HG02870 (cell line): ENCODE measurements around the gene NRXN3.

Experiments
- ATAC-seq: cut with Tn5 transposase; IDR thresholded peaks from one replicate; pipeline ENCODE4 v1.9.1; 2021; ENCODE audit warnings: mild to moderate bottlenecking, moderate library complexity; ENCODE audit not compliant: unreplicated experiment

Gene NRXN3

DNA sequence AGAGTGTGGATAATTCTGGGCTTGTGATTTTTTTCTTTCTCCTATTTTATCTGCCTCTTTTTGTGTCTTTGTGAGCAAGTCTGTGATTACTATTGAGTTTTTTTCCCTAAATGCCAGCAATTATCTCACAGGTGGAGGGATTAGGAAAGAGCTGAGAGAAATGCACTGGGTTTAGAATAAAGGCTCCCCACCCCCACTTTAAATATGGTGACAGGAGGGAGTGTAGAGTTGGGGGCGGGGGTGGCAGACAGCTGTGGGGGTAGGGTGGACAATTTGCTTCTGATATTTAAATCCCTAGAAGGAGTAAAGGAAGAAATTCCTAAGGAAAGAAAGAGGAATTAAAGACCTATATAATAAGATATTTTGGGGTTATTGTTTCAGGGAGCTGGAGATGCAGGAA lies 145.9 kb downstream of the NRXN3 start:
- no peak for ATAC-seq

DNA sequence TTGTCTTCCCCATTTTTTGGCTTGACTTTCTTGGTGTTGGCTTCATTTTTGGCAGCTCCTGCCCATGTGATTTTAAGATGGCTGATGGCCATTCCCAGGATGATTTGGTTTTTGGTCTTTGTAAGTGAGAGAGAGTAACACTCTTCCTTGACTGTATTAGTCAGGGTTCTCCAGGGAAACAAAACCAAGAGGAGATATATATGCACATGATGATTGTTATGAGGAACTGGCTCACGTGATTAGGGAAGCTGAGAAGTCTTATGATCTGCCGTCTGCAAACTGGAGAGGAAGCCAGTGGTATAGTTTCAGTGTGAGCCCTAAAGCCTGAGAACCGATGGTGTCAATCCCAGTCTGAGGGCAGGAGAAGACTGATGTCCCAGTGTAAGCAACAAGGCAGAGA lies 146.6 kb downstream of the NRXN3 start:
- no peak for ATAC-seq

GRCh38 chr14:78319406-78319805 lies 149.2 kb downstream of the NRXN3 start:
- ATAC-seq, result no peak

- no peak for ATAC-seq
These were observed 149.9 kb downstream of the NRXN3 start for GRCh38 chr14:78319887-78320635.

GRCh38 chr14:78324353-78324752 lies 154.2 kb downstream of the NRXN3 start:
- ATAC-seq, result no peak

DNA sequence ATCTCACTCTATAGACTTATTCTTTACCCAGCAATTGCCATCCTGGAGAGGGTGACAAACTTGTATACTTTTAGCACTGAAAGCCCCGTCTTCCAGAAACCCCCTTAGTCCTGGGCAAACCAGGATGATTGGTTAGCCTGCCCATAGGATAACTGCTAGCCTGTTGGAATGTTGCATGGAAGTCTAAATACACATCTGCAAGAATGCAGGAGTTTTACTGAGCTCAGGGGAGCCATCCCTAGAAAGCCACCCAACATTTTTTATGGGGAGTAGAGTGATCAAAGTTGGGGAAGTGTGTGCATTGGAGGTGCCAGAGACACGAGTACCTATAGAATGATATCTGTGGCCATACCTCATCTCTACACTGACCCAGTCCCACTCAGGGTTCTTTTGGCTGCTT lies 155.7 kb downstream of the NRXN3 start:
- ATAC-seq, result no peak

GRCh38 chr14:78327426-78328221 lies 157.5 kb downstream of the NRXN3 start:
- ATAC-seq, result no peak

DNA sequence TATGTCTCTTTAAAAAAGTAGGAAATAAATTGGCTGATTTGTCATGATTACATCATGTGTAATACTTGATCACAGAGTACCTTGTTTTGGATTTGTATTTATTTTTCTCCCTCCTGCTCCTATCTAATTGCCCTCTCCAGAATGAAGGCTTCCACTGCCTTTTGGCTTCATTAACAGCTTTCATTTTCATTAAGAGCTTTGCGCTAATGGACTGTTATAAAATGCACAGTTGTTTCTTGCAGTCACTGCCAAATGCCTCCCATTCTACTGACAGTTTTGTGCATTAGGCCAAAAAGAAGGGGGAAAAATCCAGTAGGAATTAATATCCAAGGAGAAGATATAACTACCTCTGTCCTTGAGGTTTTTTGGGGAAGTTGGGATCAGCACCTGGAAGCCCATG lies 159.2 kb downstream of the NRXN3 start:
- no peak for ATAC-seq

GRCh38 chr14:78335531-78335930 lies 165.4 kb downstream of the NRXN3 start:
- ATAC-seq, result no peak

GRCh38 chr14:78340250-78340649 lies 170.1 kb downstream of the NRXN3 start:
- ATAC-seq, result no peak

DNA sequence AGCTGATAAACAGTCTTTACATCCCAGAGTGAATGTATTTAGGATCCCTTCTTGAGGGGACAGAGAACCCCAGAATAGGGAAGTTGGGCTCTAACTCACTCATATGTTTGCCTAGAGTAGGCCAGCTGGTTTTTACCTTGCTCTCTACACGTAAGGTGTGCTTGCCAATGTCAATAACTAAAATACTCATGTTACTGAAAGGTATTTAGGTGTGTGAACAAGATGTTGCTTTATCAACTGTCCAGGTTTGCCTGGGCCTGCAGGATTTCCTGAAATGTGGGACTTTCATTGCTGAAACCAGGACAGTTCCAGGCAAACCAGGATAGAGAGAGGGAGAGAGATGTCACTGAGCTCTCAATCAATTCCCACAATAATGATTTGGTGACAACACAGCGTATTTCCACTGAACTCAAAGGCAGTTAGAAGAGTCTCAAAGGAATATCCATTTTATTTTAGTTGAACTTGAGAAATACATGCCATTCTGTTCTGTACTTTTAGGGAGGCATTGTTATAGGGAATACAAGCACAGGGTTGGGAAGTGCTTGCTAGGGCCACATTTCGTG lies 171.7 kb downstream of the NRXN3 start:
- no peak for ATAC-seq

GRCh38 chr14:78342879-78343278 lies 172.7 kb downstream of the NRXN3 start:
- ATAC-seq, result no peak

DNA sequence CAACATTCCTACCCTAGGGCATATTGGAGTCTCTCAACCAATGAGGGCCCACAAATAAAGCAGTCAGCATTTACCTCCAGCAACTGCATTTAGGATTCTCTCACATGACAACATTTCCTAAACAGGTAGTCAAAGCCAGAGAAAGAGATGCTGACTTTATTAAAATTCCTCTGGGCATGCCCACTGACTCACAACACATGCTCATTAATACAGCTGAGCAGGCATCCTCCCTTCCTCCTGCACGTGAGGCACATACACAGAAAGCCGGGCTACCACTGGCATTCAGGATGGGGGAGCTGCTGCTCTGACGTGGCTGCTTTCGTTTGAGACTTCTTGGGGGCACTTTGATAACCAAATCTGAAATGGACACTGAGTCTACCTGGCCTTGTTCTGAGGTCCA lies 174.1 kb downstream of the NRXN3 start:
- ATAC-seq, result no peak

DNA sequence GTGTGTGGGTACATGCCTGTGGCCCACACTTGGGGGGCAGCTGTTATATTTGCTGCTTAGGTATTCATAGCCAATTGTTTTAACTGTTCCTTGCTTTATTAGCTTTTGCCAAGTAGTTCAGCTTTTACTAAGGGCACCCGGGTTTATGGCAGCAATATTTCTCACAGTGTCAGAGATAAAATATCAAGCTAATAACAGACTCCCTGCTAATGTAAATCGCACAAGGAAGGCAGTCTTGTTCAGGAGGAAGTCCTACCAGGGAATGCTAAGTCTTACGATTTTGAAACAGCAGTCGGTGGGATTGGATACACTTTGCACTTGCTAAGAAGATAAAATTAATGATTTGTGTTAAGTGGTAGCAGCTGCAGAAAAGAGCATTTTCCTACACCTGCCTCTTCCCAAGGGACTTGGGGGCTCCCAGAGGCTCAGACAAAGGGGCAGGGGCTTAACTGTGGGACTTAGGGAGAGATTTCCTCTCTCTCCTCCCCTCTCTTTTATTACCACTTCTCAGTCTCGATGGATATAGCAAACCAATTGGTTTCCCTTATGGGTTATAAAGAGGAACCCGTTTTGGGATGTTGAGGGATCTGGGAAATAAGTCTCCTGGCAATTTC lies 175.1 kb downstream of the NRXN3 start:
- ATAC-seq, result no peak

DNA sequence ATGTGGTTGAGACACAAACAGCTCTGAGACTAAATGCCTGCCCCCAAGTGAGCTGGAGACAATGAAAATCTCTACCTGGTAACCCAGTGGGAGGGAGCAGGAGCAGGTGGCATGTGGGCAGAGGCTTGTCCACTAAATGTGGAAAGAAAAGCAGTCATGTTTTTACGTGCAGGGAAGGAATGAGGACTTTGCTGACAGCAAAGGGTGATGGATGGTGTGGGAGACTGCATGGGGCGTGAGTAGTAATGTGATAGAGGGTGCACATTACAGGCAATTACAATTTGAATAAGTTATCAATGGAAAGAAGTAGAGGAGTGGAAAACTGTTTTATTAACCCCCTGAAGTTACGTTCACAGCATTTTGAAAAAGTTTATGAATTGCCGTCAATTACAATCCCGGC lies 176.6 kb downstream of the NRXN3 start:
- ATAC-seq, result no peak

- no peak for ATAC-seq
These were observed 184.9 kb downstream of the NRXN3 start for GRCh38 chr14:78355109-78355508.

DNA sequence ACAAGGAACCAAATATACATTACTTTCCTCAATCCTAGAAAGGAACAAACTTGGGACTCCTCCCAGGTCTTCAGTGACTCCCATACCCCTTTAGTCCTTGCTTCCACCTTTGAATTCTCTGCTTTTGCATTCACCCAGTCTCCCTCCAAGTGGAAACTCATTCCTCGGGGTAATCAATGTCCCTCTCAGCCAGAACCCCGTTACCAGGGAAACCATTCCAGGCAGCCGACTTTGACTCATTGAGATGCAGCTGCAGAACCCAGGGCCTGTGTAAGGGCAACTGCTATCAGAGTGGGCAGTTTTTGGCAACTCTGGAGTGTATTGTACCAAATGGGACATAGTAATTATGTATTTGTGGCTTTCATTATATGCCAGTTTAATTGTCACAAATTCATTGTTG lies 186.2 kb downstream of the NRXN3 start:
- ATAC-seq, result no peak

DNA sequence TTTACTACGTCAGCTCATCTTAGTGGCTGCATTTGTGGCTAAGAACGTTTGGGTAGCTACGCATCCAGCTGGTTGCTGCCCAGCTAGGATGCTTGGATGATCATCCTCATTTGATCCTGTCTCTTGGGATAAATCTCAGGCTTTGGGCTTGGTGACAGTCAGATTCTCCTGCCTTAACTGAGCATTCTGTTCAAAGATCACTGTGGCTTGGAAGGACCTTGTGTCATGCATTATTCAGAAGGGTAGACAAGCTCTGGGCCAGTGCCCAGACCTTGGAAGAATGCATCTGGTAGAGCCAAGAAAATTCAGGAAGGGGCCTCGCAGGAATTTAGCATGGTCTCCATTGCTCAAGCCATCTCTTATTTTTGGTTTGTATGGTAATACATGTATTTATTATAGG lies 188.4 kb downstream of the NRXN3 start:
- ATAC-seq, result no peak

DNA sequence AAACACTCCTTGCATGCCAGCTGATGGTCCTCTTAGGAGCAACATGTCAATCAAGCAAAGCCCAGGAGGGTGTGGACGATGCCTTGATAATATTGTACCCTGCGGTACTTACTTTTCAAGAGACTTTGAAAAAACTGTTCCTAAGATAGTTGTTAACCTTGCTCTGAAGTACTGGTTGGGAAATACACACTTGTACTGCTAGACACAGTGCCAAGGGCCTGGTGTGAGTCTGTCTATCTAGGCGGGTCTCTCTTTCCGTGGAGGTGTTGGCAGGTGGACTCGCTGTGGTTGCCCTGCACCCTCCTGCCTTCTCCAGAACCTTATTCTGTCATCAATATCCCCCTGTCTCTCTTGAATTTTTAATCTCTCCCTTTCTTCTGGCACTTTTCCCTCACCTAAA lies 189.4 kb downstream of the NRXN3 start:
- no peak for ATAC-seq

- no peak for ATAC-seq
These were observed 192.8 kb downstream of the NRXN3 start for GRCh38 chr14:78363008-78363407.

- ATAC-seq, result no peak
These were observed 197.2 kb downstream of the NRXN3 start for GRCh38 chr14:78367355-78367754.

- no peak for ATAC-seq
These were observed 212.9 kb downstream of the NRXN3 start for GRCh38 chr14:78383060-78383459.
